Activated T-cell treated with anti-CD3 and anti-CD28 coated beads for 1 hour (primary cell): ENCODE results near the gene SCN1B.
"Not testable (repeated sequence)": the region's sequence is repeated elsewhere in the genome, so short reads cannot be mapped to it uniquely, and the experiment has no call there.

ENCODE experiments used
- DNase-seq: peaks from one replicate; pipeline ENCODE4 v3.0.0-alpha.2; 2020; ENCODE audit warnings: low read depth

Gene SCN1B

DNA sequence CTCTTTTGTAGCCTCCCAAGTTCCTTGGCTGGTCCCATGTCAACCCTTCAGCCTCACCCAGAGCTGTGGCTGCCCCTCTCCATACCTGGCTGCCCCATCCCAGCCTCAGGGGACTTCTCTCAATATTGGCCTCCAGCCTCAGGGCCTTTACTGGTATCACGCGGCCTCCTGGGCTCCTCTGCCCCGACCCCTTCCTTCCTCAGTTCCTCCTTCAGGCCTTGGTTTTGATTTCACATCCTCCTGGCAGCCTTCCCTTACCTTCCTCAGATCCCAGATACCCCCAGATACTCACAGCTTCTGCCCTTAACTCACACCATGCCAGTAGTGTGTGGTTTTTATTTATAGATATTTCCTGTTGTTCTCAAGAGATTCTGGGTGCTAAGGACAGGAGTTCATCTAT lies 12.8 kb upstream of the SCN1B start:
- no peak for DNase-seq

DNA sequence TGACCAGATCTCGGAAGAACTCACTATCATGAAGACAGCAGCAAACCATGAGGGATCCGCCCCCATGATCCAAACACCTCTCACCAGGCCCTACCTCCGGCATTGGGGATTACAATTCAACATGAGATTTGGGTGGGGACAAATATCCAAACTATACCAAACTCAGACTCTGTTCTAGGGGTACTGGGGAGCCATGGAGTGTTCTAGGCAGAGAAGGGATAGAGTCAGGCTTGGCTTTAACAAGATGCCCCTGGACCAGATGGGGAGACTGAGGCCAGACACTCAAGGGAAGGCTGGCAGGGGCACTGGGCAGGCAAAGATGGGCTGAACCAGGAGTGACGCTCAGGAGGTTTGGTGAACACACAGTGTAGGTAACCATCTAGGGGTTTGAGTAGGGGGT lies 11.9 kb upstream of the SCN1B start:
- no peak for DNase-seq

DNA sequence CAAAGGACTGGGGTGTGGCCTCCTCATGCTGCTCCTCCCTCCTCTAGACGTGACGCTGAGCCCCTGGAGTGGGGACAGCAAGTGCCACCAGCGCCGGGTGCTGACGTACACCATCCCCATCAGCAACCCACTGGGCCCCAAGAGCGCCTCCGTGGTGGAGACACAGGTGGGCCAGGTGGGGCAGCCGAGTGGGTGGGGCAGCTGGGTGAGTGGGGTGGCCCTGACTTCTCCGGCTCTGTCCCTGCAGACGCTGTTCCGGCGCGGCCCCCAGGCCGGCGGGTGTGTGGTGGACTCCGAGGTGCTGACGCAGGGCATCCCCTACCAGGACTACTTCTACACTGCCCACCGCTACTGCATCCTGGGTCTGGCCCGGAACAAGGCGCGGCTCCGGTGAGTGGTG lies 11.1 kb upstream of the SCN1B start:
- DNase-seq = no peak

DNA sequence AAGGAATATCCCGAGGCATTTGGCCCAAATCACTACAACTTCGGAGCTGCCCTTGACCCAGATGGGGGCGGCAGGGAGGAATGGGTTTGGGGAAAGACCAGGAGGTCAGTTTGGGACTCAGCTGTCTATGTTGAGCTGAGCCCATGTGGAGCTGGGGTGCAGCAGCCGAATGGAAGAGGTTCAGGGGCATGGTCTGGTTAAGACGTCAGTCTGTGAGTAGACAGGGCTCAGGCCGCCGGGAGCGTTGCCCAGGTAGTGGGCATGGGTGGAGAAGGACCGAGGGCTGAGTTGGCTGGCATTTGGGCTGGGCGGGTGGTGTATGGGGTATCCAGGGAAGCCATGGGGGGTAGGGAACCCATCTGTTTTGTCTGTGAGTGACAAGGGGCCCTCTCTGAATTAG lies 9.3 kb upstream of the SCN1B start:
- DNase-seq = no peak

DNA sequence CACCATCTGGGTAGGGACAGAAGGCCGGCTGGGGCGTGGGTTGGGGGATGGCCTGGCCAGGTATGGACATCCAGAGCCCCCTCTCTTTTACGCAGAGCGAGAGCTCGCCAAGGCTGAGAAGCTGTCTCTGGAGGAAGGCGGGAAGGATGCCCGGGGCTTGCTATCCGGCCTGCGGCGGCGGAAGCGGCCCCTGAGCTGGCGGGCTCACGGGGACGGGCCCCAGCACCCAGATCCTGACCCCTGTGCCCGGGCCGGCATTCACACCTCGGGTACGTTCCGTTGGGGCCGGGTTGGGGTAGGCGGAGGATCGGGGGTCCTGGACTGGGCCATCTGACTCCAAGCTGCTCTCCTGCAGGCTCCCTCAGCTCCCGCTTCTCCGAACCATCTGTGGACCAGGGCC lies 8.7 kb upstream of the SCN1B start:
- DNase-seq = no peak

DNA sequence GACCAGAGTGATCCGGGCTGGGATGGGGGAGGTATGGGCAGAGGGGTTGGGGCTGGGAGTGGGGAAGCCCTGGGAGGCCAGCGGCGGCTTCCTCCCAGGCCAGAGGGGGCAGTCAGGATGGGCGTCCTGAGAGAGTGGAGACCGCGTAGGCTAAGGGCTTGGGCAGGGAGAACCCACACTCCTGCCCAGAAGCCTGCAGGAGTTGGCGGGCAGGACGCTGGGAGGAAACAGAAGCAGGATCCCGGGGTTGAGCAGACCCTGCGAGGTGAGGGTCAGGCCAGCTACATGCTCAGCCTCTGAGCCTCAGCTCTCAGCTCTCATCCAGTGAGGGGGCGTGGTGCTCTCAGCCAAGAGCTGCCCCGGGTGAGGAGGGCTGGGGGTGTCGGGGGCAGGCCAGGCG lies 7.8 kb upstream of the SCN1B start:
- no peak for DNase-seq

DNA sequence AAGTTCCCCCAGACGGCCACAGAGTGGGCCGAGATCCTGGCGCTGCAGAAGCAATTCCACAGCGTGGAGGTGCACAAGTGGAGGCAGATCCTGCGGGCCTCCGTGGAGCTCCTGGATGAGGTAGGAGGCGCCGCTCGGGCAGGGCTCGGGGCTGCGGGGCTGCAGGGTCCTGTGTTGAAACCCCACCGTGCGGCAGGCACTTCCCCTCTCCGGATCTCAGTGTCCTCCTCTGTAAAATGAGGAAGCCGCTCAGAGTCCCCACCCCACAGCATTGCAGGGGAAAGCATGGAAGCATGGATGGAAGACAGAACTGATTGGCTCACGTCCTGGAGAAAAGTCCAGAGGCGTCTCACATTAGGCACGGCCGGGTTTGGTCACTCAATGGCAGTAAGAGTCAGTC lies 6.8 kb upstream of the SCN1B start:
- DNase-seq = no peak

DNA sequence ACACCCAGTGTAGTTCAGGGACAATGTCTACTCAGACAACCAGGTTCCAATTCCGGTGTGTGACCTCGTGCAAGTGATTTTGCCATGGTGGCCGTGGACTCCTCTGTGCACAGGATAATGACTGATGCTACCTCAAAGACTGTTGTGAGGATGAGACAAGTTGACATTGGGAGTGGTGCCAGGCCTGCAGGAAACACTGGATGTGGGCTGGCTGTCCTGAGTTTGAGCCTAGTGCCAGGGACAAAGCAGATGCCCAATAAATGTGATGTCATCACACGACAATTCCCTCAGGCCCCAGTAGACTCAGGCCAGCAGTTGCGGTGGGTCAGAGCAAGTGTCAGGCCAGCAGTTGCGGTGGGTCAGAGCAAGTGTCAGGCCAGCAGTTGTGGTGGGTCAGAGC lies 6.2 kb upstream of the SCN1B start:
- no peak for DNase-seq

DNA sequence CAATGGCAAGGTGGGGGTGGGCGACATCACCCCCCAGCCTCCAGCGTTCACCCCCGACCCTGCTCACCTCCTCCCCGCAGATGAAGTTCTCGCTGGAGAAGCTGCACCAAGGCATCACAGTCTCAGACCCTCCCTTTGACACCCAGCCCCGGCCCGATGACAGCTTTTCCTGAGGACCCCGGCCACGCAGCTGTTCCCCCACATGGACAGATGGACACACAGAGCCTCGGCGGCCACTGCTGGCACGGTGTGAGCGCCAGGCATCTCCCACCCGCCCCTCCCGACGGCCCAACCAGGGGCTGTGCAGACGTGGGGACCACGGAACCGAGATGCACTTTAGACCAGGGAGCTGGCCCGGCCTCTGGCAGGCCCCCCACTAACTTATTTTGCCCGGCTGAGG lies 4.3 kb upstream of the SCN1B start:
- no peak for DNase-seq

DNA sequence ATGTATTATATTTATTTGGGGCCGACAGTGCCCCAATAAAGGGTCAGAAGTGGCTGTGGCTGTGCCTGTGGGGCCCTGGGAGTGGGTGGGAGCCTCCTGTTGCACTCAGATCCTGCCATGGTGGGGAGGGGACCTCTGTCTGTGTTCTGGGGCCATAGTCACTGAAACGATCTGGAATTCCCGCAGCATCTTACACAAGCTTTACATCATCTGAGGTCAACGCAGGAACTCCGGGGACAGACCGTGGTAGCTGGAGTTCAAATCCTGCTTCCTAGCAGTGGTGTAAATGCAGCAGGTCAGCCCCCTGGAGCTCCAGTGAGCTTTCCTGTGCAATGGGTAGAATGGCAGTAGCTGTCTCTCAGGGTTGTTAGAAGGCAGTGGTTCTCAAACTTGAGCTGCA lies 3.9 kb upstream of the SCN1B start:
- DNase-seq = no peak

DNA sequence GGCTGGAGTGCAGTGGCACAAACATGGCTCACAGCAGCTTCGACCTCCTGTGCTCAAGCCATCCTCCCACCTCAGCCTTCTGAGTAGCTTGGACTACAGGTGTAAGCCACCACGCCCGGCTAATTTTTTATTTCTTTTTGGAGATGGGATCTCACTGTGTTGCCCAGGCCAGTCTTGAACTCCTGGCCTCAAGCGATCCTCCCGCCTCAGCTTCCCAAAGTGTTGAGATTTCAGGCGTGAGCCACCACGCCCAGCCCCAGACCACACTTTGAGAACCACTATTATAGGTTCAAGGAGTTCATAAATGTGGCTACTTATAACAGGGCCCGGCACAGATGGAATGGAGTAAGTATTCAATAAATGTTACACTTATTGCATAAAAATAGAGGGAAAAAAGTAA lies 3.3 kb upstream of the SCN1B start:
- DNase-seq = no peak

DNA sequence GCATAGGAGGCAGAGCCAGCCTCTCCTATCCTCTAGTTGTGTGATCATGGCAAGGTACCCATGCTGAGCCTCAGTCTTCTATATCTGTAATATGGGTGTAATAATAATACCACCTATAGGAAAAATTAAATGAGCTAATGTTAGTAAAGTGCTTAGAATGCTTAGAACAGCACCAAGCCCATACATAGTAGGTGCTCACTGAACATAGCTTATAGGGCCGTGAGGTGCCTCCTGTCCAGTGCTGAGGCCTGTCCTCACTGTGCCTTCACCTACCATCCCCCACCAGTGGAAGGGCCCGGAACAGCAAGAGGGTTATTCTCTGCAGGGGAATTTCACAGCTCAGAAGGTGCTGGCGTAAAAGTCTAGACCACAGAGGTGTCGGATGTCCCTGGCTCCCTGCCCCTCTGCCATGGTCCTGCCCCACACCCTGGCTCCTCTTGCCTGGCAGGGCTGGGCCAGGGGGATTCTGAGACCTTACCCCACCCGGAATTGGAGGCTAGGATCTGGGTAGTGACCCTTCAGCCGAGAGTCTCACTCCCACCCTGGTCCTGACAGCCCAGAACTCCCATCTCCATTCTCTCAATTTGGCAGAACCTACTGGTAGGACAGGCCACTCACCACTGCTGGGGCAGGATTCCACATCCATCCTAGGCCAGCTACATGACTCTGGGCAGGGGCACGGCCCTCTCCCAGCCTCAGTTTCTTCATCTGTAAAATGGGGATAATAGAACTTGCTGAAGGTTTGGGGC lies 2.2 kb upstream of the SCN1B start:
- DNase-seq = no peak

DNA sequence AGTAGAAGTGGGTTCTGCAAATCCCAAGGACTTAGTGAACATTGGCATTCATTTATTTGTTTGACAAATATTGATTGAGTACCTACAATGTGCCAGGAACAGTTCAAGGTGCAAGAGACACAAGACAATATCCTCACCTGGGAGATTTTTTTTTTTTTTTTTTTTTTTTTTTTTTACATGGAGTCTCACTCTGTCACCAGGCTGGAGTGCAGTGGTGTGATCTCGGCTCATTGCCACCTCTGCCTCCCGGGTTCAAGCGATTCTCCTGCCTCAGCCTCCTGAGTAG lies 1.7 kb upstream of the SCN1B start:
- not testable (repeated sequence) for DNase-seq

DNA sequence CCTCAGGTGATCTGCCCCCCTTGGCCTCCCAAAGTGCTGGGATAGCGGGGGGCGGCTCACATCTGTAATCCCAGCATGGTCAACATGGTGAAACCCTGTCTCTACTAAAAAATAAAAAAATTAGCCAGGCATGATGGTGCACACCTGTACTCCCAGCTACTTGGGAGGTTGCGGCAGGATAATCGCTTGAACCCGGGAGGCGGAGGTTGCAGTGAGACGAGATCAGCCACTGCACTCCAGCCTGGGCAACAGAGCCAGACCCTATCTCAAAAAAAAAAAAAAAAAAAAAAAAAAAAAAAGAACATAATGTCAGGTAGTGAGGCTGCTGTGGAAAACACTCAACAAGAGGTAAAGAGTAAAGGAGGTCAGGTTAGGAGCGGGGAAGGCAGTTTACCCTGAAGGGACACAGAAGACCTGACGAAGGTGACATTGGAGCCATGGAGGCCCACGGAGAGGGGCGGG lies 964 bp upstream of the SCN1B start:
- DNase-seq = not testable (repeated sequence)

DNA sequence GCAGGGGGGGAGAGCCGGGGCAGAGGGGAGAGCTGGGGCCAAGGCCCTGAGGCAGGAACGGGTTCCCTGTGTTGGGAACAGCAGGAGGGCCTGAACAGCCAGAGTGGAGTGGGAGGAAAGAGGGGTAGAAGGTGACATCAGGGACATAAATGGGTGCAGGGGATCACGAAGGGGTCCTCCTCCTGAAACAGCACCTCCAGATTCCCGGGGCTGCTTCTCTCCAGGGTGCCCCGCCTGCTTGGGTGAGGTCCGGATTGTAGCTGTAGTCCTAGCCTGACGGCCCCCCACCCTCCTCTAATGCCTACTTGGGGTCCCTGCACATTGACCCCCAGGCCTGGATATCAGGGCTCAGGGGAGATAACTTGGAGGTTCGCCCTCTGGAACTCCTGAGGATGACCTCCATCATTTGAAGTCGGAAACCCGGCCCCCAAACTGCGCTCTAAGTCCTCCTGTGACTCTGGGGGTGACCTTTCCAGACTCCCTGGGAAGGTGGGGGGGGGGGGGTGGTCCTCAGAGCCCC lies 473 bp upstream of the SCN1B start:
- no peak for DNase-seq

DNA sequence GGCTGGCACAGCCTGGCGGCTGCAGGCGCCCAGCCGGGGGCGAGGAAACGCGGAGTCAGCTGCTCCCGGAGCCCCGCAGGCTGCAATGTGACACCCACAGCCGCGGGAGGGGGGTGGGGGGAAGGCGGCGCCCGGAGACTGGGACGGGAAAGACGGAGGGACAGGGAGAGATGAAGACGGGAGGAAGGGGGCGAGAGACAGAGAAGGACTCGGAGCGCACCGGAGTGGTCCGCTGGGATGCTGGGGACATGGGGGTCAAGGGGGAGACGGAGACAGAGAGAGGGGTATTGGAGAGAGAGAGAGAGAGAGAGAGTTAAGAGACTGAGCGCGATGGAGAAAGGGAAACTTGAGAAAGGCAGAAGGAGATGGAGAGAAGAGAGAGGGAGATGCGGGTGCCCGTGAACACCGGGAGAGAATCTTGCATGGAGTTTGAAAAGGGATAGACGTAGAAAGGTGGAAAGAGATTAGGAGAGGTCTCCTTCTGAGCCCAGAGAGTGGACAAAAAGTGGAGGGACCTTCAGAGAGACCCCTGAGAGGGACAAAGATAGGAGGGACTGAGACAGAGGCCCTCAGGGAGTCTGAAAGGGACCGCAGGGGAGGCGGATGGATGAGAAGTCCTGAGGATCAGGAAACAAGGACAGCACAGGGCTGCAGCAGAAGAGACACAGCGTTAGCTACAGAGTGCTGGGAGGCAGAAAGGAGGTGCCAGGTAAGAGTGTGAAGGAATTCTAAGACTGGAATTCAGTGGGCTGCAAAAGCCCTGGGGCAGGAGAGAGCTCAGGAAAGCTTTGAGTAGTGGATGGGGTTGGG lies 1.0 kb downstream of the SCN1B start:
- no peak for DNase-seq

DNA sequence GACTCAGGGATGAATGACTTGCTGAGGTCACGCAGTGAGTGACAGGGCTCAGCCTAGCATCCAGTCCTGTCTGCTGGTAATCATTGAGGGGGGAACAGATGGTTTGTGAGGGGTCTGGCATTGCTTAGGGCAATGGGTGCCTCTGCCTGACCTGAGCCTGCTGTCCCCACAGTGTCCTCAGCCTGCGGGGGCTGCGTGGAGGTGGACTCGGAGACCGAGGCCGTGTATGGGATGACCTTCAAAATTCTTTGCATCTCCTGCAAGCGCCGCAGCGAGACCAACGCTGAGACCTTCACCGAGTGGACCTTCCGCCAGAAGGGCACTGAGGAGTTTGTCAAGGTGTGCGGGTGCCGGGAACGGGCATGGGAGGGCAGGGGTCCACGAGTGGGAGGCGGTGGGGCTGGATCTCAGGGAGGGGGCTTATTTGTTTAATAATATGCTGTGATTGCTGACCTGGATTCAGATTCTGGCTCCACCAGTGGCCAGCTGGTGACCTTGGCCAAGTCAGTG lies 2.1 kb downstream of the SCN1B start:
- DNase-seq = no peak

DNA sequence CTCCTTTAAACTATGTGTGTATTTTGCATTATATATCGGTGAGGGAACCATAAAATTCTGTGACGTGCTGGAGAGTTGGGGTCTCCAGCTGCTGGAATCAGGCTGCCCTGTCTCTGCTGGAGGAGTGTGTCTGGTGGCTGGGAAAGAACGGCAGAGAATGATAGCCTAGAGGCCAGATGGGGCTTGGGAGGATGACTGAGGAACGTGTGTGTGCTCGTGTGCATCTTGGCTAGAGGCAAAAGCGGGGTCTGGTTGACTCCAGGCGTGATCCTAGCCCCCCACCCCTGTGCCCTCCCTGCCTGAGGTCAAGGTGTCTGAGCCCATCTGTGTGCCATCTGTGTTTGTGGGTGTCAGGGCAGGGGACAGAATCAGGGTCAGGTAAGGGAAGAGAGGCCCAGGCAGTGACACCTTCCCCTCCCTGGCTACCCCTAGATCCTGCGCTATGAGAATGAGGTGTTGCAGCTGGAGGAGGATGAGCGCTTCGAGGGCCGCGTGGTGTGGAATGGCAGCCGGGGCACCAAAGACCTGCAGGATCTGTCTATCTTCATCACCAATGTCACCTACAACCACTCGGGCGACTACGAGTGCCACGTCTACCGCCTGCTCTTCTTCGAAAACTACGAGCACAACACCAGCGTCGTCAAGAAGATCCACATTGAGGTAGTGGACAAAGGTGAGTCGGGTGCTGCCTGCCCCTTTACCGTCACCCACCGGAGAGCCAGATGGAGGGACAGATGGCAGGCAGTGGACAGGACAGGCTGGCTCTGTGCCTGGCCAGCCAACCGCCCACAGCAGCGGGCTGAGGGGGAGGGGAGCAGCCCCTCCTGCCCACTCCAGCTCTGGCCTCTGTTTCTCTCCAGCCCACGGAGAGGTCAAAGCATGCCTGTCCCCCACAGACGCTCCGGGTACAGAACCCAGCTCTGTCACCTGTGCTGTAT lies 3.1 kb downstream of the SCN1B start:
- no peak for DNase-seq

DNA sequence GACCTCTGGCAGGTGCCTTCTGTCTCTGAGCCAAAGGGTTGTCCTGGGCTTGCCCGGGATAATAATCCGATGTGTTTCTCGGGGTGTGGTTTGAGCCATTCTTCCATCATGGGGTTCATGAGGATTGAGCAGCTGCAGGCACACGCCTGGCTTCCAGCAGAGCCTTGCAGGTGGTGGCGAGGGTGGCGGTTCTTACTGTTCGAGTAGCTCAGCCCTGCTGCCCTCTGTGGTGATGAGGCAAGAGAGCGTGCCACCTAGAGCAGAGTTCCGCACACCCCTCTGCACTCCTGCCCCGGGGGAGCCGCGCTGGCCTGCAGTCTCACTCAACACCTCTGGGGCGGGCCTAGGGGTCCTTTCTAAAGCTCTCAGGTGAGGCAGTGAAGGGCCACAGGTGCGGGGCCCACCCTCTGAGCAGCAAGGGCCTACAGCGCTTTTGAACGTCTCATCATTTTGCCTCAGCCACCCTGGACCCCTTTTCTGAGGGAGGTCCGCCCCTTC lies 3.8 kb downstream of the SCN1B start:
- DNase-seq = no peak

DNA sequence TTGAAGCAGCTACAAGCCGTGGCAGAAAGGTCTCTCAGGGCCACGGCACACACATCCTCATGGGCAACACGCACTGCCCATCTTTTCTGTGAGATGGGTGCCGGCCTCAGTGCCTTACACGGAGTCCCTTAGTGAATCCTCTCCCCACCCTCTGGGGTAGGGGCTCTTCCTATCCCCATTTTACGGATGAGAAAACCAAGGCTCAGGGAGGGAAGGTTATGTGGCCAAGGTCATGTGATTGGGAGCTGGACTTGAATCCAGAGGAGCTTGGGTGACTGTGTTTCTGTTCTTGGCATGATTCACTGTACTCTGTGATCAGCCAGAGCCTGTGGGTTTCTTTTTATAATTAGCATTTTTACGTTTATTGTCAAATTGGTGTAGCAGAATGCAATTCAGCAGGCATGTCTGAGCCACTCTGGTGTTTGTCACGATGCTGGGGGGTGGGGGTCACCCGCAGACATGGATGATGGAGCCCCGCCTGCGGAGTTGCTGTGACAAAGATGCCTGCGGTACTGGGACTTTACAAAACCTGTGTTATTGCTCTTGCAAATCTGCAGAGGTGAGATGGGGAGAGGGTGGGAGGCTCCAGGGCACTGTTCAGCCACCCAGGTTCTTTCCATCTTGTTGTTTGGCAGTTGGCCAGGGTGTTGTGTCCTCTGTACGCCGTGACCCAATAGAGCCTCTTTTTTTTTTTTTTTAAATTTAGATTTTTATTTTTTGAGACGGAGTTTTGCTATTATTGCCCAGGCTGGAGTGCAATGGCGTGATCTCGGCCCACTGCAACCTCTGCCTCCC lies 4.5 kb downstream of the SCN1B start:
- DNase-seq = no peak
